GM23338 (cell line): ENCODE measurements around the gene TCEAL9. TPM values are rescaled to one million over a fixed set of nuclear protein-coding genes. Genes with fewer than 3 reads are reported as not detected.

Experiments
- ATAC-seq: fragments of 200-7000 bp; cut with Tn5 transposase; 3 replicates; pipeline ENCODE4 v1.9.1; 2020
- DNase-seq: peaks from one replicate; pipeline ENCODE4 v3.0.0-alpha.2; 2015; ENCODE audit warnings: low spot score
- H2AFZ ChIP-seq: fragments of 200-600 bp; sonication (generic); 2 replicates; pipeline ENCODE4 v1.8.0; 2016; ENCODE audit warnings: antibody characterized with exemption, mild to moderate bottlenecking, moderate library complexity
- H3F3A ChIP-seq: fragments of 200-600 bp; sonication (generic); replicated peaks from 2 replicates; pipeline ENCODE4 v1.8.0; 2017; ENCODE audit warnings: antibody characterized with exemption, mixed run types, low read depth
- H3K27ac ChIP-seq: fragments of 200-600 bp; sonication (generic); 2 replicates; pipeline ENCODE4 v1.6.1; 2016; ENCODE audit warnings: low read depth
- H3K27me3 ChIP-seq: fragments of 200-600 bp; sonication (generic); 2 replicates; pipeline ENCODE4 v1.8.0; 2016; ENCODE audit warnings: mild to moderate bottlenecking, mixed run types, moderate library complexity; ENCODE audit not compliant: insufficient read depth
- H3K36me3 ChIP-seq: fragments of 200-600 bp; sonication (generic); 2 replicates; pipeline ENCODE4 v1.8.0; 2016; ENCODE audit warnings: mild to moderate bottlenecking; ENCODE audit not compliant: insufficient read depth
- H3K4me1 ChIP-seq: fragments of 200-600 bp; sonication (generic); 2 replicates; pipeline ENCODE4 v1.8.0; 2016; ENCODE audit warnings: mild to moderate bottlenecking, moderate library complexity; ENCODE audit not compliant: insufficient read depth
- H3K4me2 ChIP-seq: fragments of 200-600 bp; sonication (generic); 2 replicates; pipeline ENCODE4 v1.7.1; 2017; ENCODE audit warnings: mixed run types
- H3K4me3 ChIP-seq: fragments of 200-600 bp; sonication (generic); 2 replicates; pipeline ENCODE4 v1.6.1; 2016; ENCODE audit warnings: mixed run types
- H3K79me2 ChIP-seq: fragments of 200-600 bp; sonication (generic); replicated peaks from 2 replicates; pipeline ENCODE4 v1.8.0; 2017; ENCODE audit warnings: mild to moderate bottlenecking; ENCODE audit not compliant: insufficient read depth
- H3K9me2 ChIP-seq: fragments of 200-600 bp; sonication (generic); 2 replicates; pipeline ENCODE4 v1.8.0; 2017; ENCODE audit not compliant: insufficient read depth
- H4K20me1 ChIP-seq: fragments of 200-600 bp; sonication (generic); replicated peaks from 2 replicates; pipeline ENCODE4 v1.8.0; 2017; ENCODE audit warnings: mild to moderate bottlenecking; ENCODE audit not compliant: insufficient read depth
- H3K27ac Mint-ChIP-seq: 2 replicates; pipeline ENCODE4 v1.8.0; 2020; ENCODE audit warnings: inconsistent platforms, mild to moderate bottlenecking, moderate library complexity, mixed read lengths
- H3K27me3 Mint-ChIP-seq: 3 replicates; pipeline ENCODE4 v1.8.0; 2022; ENCODE audit warnings: low read depth, mild to moderate bottlenecking, moderate library complexity, mixed read lengths, inconsistent platforms; ENCODE audit not compliant: insufficient read depth, poor library complexity
- H3K36me3 Mint-ChIP-seq: 3 replicates; pipeline ENCODE4 v1.8.0; 2021; ENCODE audit warnings: low read depth, mild to moderate bottlenecking, inconsistent platforms, moderate library complexity, mixed read lengths
- H3K4me1 Mint-ChIP-seq: 3 replicates; pipeline ENCODE4 v1.8.0; 2020; ENCODE audit warnings: mild to moderate bottlenecking, inconsistent platforms, mixed read lengths
- H3K4me3 Mint-ChIP-seq: 3 replicates; pipeline ENCODE4 v1.8.0; 2021; ENCODE audit warnings: moderate library complexity, mild to moderate bottlenecking, inconsistent platforms, mixed read lengths
- H3K9me3 Mint-ChIP-seq: 3 replicates; pipeline ENCODE4 v1.8.0; 2020; ENCODE audit warnings: moderate library complexity, mild to moderate bottlenecking, inconsistent platforms, mixed read lengths
- CREB1 ChIP-seq: fragments of 250-450 bp; sonication (Bioruptor Pico); IDR thresholded peaks from 2 replicates; pipeline ENCODE4 v1.5.0; 2020; ENCODE audit warnings: low read depth, mild to moderate bottlenecking, moderate library complexity
- EZH2 ChIP-seq: fragments of 200-600 bp; sonication (generic); IDR thresholded peaks from one replicate; pipeline ENCODE4 v1.8.0; 2017; ENCODE audit warnings: antibody characterized with exemption, mild to moderate bottlenecking, low read depth; ENCODE audit not compliant: unreplicated experiment
- JUNB ChIP-seq: IDR thresholded peaks from one replicate; pipeline ENCODE4 v1.6.1; 2016; ENCODE audit warnings: antibody characterized with exemption; ENCODE audit not compliant: unreplicated experiment
- POLR2AphosphoS5 ChIP-seq: IDR thresholded peaks from 2 replicates; pipeline ENCODE4 v1.6.1; 2016; ENCODE audit warnings: antibody characterized with exemption, low read depth
- ZNF114 ChIP-seq: fragments of 250-450 bp; sonication (Bioruptor Pico); IDR thresholded peaks from 2 replicates; pipeline ENCODE4 v1.5.0; 2020; ENCODE audit warnings: mild to moderate bottlenecking, moderate library complexity
- polyA plus RNA-seq: library from polyadenylated mRNA; unstranded; fragments of >200 nt; fragmentation: Nextera tagmentation; extraction: Ambion mirVana; gene quantifications from 2 replicates; pipeline ENCODE4 v1.2.1, GENCODE V29; 2016
- total RNA-seq: library from RNA; depleted of rRNA; stranded (reverse); fragments of >200 nt; shearing (Covaris generic); gene quantifications from 2 replicates; pipeline ENCODE4 v1.2.3, GENCODE V29; 2014
- TF ChIP-seq, protein P1 (sequence below): IDR thresholded peaks from 2 replicates; pipeline ENCODE4 v1.6.1; 2016; ENCODE audit warnings: antibody characterized with exemption
- TF ChIP-seq, protein P2 (sequence below), 2 experiments: fragments of 200-600 bp in 1 of 2; sonication (generic) in 1 of 2; conservative IDR thresholded peaks; 2 replicates each; pipeline versions ENCODE4 v1.5.1 to v1.6.1; 2016 to 2017; ENCODE audit warnings: antibody characterized with exemption in 2 of 2, low read depth in 2 of 2, mild to moderate bottlenecking in 2 of 2, moderate library complexity in 1 of 2

Gene TCEAL9
- total and polyA plus RNA-seq, 2 experiments from 2014 or later: 37.1 to 184 TPM

DNA sequence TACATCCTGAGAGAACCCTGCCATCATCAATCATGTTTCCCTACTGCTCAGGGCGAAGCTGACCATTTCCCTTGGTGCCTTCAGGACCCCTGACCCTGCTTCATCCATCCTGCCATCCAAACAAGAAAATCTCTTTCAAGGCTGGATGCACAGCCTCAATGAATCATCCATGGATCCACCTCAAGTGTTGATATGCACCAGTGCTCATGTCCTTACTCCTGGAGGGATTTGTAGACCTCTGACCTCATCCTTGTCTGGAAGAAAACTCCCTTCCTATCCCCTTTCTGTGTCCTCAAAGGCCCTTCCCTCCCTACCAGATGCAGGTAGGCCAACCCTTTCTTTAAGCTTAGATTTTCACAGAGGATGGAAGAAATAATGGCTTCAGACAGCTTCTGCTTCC lies 44.6 kb downstream of the TCEAL9 start:
- Histone ChIP-seq H3K4me1 (no peaks in the 10 kb centered on the region; the same call in 1 of the 2 replicates), H3K79me2 (0 out of 2 replicates have a peak, but pooled peaks cover 10% of the 10 kb centered on the region), H3K9me2 (peaks cover 9% of the 10 kb centered on the region; the same call in 1 of the 2 replicates), H3K27ac (no peak overlapping the region), H3K4me3 (no peak overlapping the region), H2AFZ (no peak overlapping the region), H3K36me3 (no peaks in the 10 kb centered on the region), H4K20me1 (no peaks in the 10 kb centered on the region), H3K27me3 (peaks cover 26% of the 10 kb centered on the region; the same call in 1 of the 2 replicates), H3F3A (no peaks in the 10 kb centered on the region), H3K4me2 (no peak overlapping the region)
- Mint-ChIP-seq H3K36me3 (no peaks in the 10 kb centered on the region), H3K27ac (no peak overlapping the region), H3K4me3 (no peak overlapping the region), H3K9me3 (no peaks in the 10 kb centered on the region), H3K4me1 (peaks cover 8% of the 10 kb centered on the region; the same call in 2 of the 3 replicates), H3K27me3 (peaks cover 6% of the 10 kb centered on the region)
- no peak for TF ChIP-seq ZNF114
- DNase-seq: no peak
- ATAC-seq: no peak

DNA sequence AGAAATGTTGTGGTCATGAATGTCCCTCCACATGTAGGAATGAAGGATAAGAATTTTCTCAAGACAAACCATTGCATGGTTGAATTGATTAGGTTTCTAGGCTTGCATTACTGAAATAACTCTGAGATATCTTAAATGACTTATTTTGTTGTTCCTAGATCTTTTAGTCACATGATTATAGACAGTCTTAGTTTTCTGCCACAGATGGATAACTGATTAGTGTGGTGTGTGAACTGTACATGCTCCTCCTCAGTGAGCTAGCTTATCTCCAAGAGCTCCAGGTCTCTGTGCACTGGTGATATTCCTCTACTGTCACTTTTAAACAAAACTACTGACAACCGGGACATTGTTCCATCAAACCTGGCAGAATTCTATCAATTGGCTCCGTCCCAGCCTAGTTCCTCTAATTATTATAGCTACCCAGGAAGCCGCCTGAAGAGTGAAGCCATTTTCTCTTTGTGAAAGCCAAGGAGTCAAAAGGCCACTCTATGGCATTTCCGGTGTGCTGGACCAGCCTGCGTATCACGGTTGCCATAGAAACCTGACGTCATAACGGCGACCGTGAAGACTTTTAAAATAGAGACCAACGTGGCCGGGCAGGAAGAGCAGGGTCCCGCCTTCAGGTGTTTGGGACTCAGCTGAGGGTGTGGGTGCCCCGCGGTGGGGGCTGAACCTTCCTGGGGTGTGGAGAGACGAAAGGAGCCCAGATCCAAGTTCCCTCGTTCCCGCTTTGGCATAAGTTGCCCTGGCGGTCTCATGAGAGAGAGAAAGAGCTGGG lies 48.1 kb downstream of the TCEAL9 start:
- no peaks in the 10 kb centered on the region for H4K20me1 ChIP-seq
- H3K4me1 ChIP-seq: no peaks in the 10 kb centered on the region; the same call in 1 of the 2 replicates
- peak overlapping the region; percentile 85 for H3K4me2 ChIP-seq
- peaks cover 9% of the 10 kb centered on the region; the same call in 1 of the 2 replicates for H3K9me2 ChIP-seq
- H3K36me3 ChIP-seq: no peaks in the 10 kb centered on the region
- peak overlapping the region; percentile 89 for H3K27ac Mint-ChIP-seq
- no peaks in the 10 kb centered on the region for H3F3A ChIP-seq
- peaks cover 8% of the 10 kb centered on the region; the same call in 2 of the 3 replicates for H3K4me1 Mint-ChIP-seq
- H3K9me3 Mint-ChIP-seq: no peaks in the 10 kb centered on the region
- TF ChIP-seq, protein P1, sequence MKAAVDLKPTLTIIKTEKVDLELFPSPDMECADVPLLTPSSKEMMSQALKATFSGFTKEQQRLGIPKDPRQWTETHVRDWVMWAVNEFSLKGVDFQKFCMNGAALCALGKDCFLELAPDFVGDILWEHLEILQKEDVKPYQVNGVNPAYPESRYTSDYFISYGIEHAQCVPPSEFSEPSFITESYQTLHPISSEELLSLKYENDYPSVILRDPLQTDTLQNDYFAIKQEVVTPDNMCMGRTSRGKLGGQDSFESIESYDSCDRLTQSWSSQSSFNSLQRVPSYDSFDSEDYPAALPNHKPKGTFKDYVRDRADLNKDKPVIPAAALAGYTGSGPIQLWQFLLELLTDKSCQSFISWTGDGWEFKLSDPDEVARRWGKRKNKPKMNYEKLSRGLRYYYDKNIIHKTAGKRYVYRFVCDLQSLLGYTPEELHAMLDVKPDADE: 0 out of 2 replicates have a peak, but pooled peaks have one; percentile 28
- TF ChIP-seq CREB1 (CRISPR knock-in tag): peak; percentile 91
- TF ChIP-seq POLR2AphosphoS5: peak; percentile 57
- TF ChIP-seq, protein P2, sequence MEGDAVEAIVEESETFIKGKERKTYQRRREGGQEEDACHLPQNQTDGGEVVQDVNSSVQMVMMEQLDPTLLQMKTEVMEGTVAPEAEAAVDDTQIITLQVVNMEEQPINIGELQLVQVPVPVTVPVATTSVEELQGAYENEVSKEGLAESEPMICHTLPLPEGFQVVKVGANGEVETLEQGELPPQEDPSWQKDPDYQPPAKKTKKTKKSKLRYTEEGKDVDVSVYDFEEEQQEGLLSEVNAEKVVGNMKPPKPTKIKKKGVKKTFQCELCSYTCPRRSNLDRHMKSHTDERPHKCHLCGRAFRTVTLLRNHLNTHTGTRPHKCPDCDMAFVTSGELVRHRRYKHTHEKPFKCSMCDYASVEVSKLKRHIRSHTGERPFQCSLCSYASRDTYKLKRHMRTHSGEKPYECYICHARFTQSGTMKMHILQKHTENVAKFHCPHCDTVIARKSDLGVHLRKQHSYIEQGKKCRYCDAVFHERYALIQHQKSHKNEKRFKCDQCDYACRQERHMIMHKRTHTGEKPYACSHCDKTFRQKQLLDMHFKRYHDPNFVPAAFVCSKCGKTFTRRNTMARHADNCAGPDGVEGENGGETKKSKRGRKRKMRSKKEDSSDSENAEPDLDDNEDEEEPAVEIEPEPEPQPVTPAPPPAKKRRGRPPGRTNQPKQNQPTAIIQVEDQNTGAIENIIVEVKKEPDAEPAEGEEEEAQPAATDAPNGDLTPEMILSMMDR (conservative IDR thresholded peaks at IDR 0.05; ENCODE audit: low read depth in 2 of 2): no peak
- no peak for TF ChIP-seq EZH2
- TF ChIP-seq JUNB: no peak
- peaks cover 4% of the 10 kb centered on the region for H3K27me3 Mint-ChIP-seq
- no peak overlapping the region for H3K27ac ChIP-seq
- H3K4me3 ChIP-seq: peak overlapping the region; percentile 71
- peaks cover under 1% of the 10 kb centered on the region; the same call in 1 of the 3 replicates for H3K36me3 Mint-ChIP-seq
- ATAC-seq (peak; percentile 91), DNase-seq (peak; percentile 87)
- H2AFZ ChIP-seq: peak overlapping the region; percentile 49; the same call in 1 of the 2 replicates
- 0 out of 2 replicates have a peak, but pooled peaks cover 10% of the 10 kb centered on the region for H3K79me2 ChIP-seq
- peaks cover 26% of the 10 kb centered on the region; the same call in 1 of the 2 replicates for H3K27me3 ChIP-seq
- H3K4me3 Mint-ChIP-seq: peak overlapping the region; percentile 89
